Activated CD4-positive, CD25-positive, alpha-beta regulatory T cell (primary cell): ENCODE results near the gene ZNF813.
"Not testable (repeated sequence)": the region's sequence is repeated elsewhere in the genome, so short reads cannot be mapped to it uniquely, and the experiment has no call there.

Experiments
- DNase-seq, 4 experiments: peaks; one replicate each; lab custom pipeline; 2025; lab: John Stamatoyannopoulos, UW

The ZNF813 gene

GRCh38 chr19:53483751-53484150 lies 16.2 kb downstream of the ZNF813 start:
- DNase-seq: not testable (repeated sequence)

GRCh38 chr19:53485046-53486004 lies 17.8 kb downstream of the ZNF813 start:
- DNase-seq: no peak

- no peak for DNase-seq
Observed at GRCh38 chr19:53492153-53492552, 24.6 kb downstream of the ZNF813 start.

- DNase-seq: not testable (repeated sequence)
Observed at GRCh38 chr19:53497311-53498023, 29.9 kb downstream of the ZNF813 start.

GRCh38 chr19:53498024-53498395 lies 30.5 kb downstream of the ZNF813 start:
- DNase-seq: not testable (repeated sequence)

- DNase-seq: not testable (repeated sequence)
Observed at GRCh38 chr19:53503151-53503550, 35.6 kb downstream of the ZNF813 start.

- DNase-seq: not testable (repeated sequence)
Observed at GRCh38 chr19:53503671-53504364, 36.3 kb downstream of the ZNF813 start.

GRCh38 chr19:53504365-53504703 lies 36.8 kb downstream of the ZNF813 start:
- not testable (repeated sequence) for DNase-seq

GRCh38 chr19:53504885-53505284 lies 37.4 kb downstream of the ZNF813 start:
- DNase-seq: no peak

GRCh38 chr19:53506728-53507127 lies 39.2 kb downstream of the ZNF813 start:
- no peak for DNase-seq

GRCh38 chr19:53507523-53508442 lies 40.2 kb downstream of the ZNF813 start:
- DNase-seq: no peak

GRCh38 chr19:53509443-53509842 lies 41.9 kb downstream of the ZNF813 start:
- no peak for DNase-seq

GRCh38 chr19:53509845-53510244 lies 42.3 kb downstream of the ZNF813 start:
- no peak for DNase-seq

- no peak for DNase-seq
Observed at GRCh38 chr19:53511357-53511756, 43.8 kb downstream of the ZNF813 start.

- DNase-seq: peak in 3 of 4 experiments; percentile 6 to 16 (median 13)
Observed at GRCh38 chr19:53511933-53512374, 44.4 kb downstream of the ZNF813 start.

- DNase-seq: not testable (repeated sequence)
Observed at GRCh38 chr19:53515047-53515446, 47.5 kb downstream of the ZNF813 start.

GRCh38 chr19:53517114-53517741 lies 49.7 kb downstream of the ZNF813 start:
- no peak for DNase-seq

GRCh38 chr19:53518121-53518520 lies 50.6 kb downstream of the ZNF813 start:
- DNase-seq: no peak

GRCh38 chr19:53518716-53519115 lies 51.2 kb downstream of the ZNF813 start:
- DNase-seq: no peak

- no peak for DNase-seq
Observed at GRCh38 chr19:53519446-53519845, 51.9 kb downstream of the ZNF813 start.

GRCh38 chr19:53520163-53520546 lies 52.6 kb downstream of the ZNF813 start:
- no peak for DNase-seq
